GM12878 (cell line): ENCODE measurements around the gene THAP5. TPM values are rescaled to one million over a fixed set of nuclear protein-coding genes. Genes with fewer than 3 reads are reported as not detected.

ENCODE experiments used
- ATAC-seq: fragments of 200-7000 bp; cut with Tn5 transposase; 3 replicates; pipeline ENCODE4 v1.9.1; 2020; ENCODE audit warnings: mild to moderate bottlenecking, moderate library complexity
- BruUV-seq: library from RNA; stranded (reverse); fragments of 400-500 nt; replicated peaks from 2 replicates; lab custom pipeline; 2021; lab: Mats Ljungman, UMichigan
- CTCF ChIA-PET: fragments of 300-600 bp; sonication (Branson Sonifier 250); formaldehyde crosslinking; extraction: SDS; loops from one replicate; lab custom pipeline; 2021; ENCODE audit warnings: inconsistent platforms; lab: Yijun Ruan, JAX
- POLR2A ChIA-PET: fragments of 350-600 bp; formaldehyde crosslinking; extraction: SDS; loops from one replicate; lab custom pipeline; 2021; ENCODE audit warnings: inconsistent platforms; lab: Charles Lee
- RAD21 ChIA-PET: fragments of 300-600 bp; sonication (Branson Sonifier 250); formaldehyde crosslinking; loops from one replicate; lab custom pipeline; 2023; ENCODE audit warnings: antibody characterized with exemption; ENCODE audit not compliant: unreplicated experiment; lab: Charles Lee
- SMC1A ChIA-PET: fragments of 300-600 bp; sonication (Branson Sonifier 250); formaldehyde crosslinking; loops from one replicate; lab custom pipeline; 2023; ENCODE audit not compliant: unreplicated experiment, uncharacterized antibody; lab: Charles Lee
- DNase-seq: peaks from one replicate; pipeline ENCODE4 v3.0.0-alpha.2; 2011; ENCODE audit warnings: low read depth, low spot score
- FAIRE-seq: peaks from 3 replicates; lab custom pipeline; 2011; peaks lifted over from hg19 to GRCh38; lab: Jason Lieb, UNC
- H2AFZ ChIP-seq: 2 replicates; pipeline ENCODE4 v1.6.0; 2011; ENCODE audit warnings: low read depth, low read length, control low read depth; ENCODE audit not compliant: control insufficient read depth
- H3K27ac ChIP-seq: 2 replicates; pipeline ENCODE4 v1.5.1; 2011; ENCODE audit warnings: control low read depth; ENCODE audit not compliant: control insufficient read depth, insufficient read depth
- H3K27me3 ChIP-seq, 2 experiments: replicated peaks in 1 of 2; 2 replicates each; pipeline versions ENCODE4 v1.6.0 to v1.6.1; 2011; ENCODE audit warnings: low read length in 1 of 2; ENCODE audit not compliant: control insufficient read depth in 2 of 2, insufficient read depth in 2 of 2
- H3K36me3 ChIP-seq, 2 experiments: 2 replicates each; pipeline ENCODE4 v1.5.1; 2011; ENCODE audit warnings: low read length in 1 of 2; ENCODE audit not compliant: control insufficient read depth in 2 of 2, insufficient read depth in 2 of 2
- H3K4me1 ChIP-seq: 2 replicates; pipeline ENCODE4 v1.6.1; 2011; ENCODE audit warnings: mild to moderate bottlenecking, low read length, moderate library complexity, mixed read lengths; ENCODE audit not compliant: control insufficient read depth, insufficient read depth
- H3K4me2 ChIP-seq: 2 replicates; pipeline ENCODE4 v1.6.0; 2011; ENCODE audit warnings: control low read depth; ENCODE audit not compliant: control insufficient read depth, insufficient read depth
- H3K4me3 ChIP-seq: fragments of 200-600 bp; sonication (generic); 2 replicates; pipeline ENCODE4 v1.5.1; 2016
- H3K79me2 ChIP-seq: 2 replicates; pipeline ENCODE4 v1.6.0; 2011; ENCODE audit warnings: low read length; ENCODE audit not compliant: control insufficient read depth, insufficient read depth
- H3K9ac ChIP-seq: 2 replicates; pipeline ENCODE4 v1.8.0; 2011; ENCODE audit warnings: low read length, control low read depth, mixed read lengths; ENCODE audit not compliant: control insufficient read depth, insufficient read depth
- H3K9me3 ChIP-seq: replicated peaks from 3 replicates; pipeline ENCODE4 v1.5.1; 2011; ENCODE audit warnings: mild to moderate bottlenecking, low read length; ENCODE audit not compliant: control insufficient read depth, insufficient read depth
- H4K20me1 ChIP-seq: 2 replicates; pipeline ENCODE4 v1.6.0; 2011; ENCODE audit not compliant: control insufficient read depth, insufficient read depth
- KAT2A ChIP-seq: conservative IDR thresholded peaks from 2 replicates; pipeline ENCODE4 v1.6.1; 2011; ENCODE audit warnings: low read depth, low read length; ENCODE audit not compliant: control insufficient read depth
- KDM1A ChIP-seq: fragments of 200-600 bp; sonication (generic); IDR thresholded peaks from 2 replicates; pipeline ENCODE4 v1.6.1; 2016; ENCODE audit warnings: borderline replicate concordance
- NFXL1 ChIP-seq: fragments of 450-650 bp; IDR thresholded peaks from 2 replicates; pipeline ENCODE4 v1.6.1; 2017; ENCODE audit warnings: antibody characterized with exemption, mild to moderate bottlenecking, borderline replicate concordance
- RAD21 ChIP-seq: IDR thresholded peaks from 2 replicates; pipeline ENCODE4 v1.6.1; 2011; ENCODE audit warnings: mild to moderate bottlenecking, low read depth, low read length, moderate library complexity; ENCODE audit not compliant: insufficient read depth
- ZBED1 ChIP-seq: IDR thresholded peaks from 2 replicates; pipeline ENCODE4 v1.6.1; 2016; ENCODE audit warnings: borderline replicate concordance
- WGBS: methylation state at CpG from one replicate; pipeline ENCODE4 v1.1.6; 2016; ENCODE audit warnings: low lambda C conversion rate; ENCODE audit not compliant: insufficient replicate concordance, insufficient coverage; ENCODE audit errors: missing lambda C conversion rate; 5-methylcytosine and 5-hydroxymethylcytosine counted together
- in situ Hi-C: fragments of 300-500 bp; cut with MboI; formaldehyde crosslinking; loops from 9 replicates; pipeline ENCODE4 v1.14.3; 2018; ENCODE audit warnings: mixed read lengths
- intact Hi-C: fragments of 100-400 bp; cut with micrococcal nuclease; formaldehyde crosslinking; loops from one replicate; pipeline ENCODE4 v1.14.2; 2022; ENCODE audit not compliant: unreplicated experiment
- polyA plus RNA-seq, 11 experiments: library from polyadenylated mRNA; depleted of rRNA in 4 of 11; unstranded in 6 of 11; stranded (reverse) in 5 of 11; fragments of >200 nt; fragmentation: Nextera tagmentation in 4 of 11; fragmentation: Illumina TruSeq in 1 of 11; extraction: Ambion mirVana in 4 of 11; extraction: Trizol in 1 of 11; gene quantifications; 1 replicate in 1 of 11; 2 replicates in 10 of 11; pipeline versions ENCODE4 v1.2.1 to v1.2.3, GENCODE V29; 2011 to 2016; ENCODE audit warnings: inconsistent platforms in 2 of 11, missing spikeins in 2 of 11, low read depth in 1 of 11
- total RNA-seq, 4 experiments: library from RNA; depleted of rRNA in 3 of 4; stranded (reverse); fragments of >200 nt in 3 of 4; fragmentation: Illumina TruSeq in 1 of 4; extraction: Trizol in 1 of 4; gene quantifications; 2 replicates each; pipeline versions ENCODE4 v1.2.1 to v1.2.3, GENCODE V29; 2013 to 2021
- TF ChIP-seq, protein P1 (sequence below), 3 experiments: IDR thresholded peaks in 2 of 3; conservative IDR thresholded peaks in 1 of 3; 2 replicates each; pipeline ENCODE4 v1.5.1; 2011; ENCODE audit warnings: low read depth in 3 of 3, low read length in 3 of 3, mild to moderate bottlenecking in 3 of 3, control low read depth in 2 of 3, moderate library complexity in 2 of 3, inconsistent platforms in 1 of 3, mixed read lengths in 1 of 3; ENCODE audit not compliant: control insufficient read depth in 2 of 3, insufficient read depth in 1 of 3; ENCODE audit errors: extremely low read depth in 1 of 3
- TF ChIP-seq, protein P2 (sequence below): fragments of 450-650 bp; IDR thresholded peaks from 2 replicates; pipeline ENCODE4 v1.6.1; 2016; ENCODE audit warnings: mild to moderate bottlenecking
- TF ChIP-seq, protein P3 (sequence below): fragments of 450-650 bp; IDR thresholded peaks from 2 replicates; pipeline ENCODE4 v1.6.1; 2017; ENCODE audit warnings: mild to moderate bottlenecking, low read depth, inconsistent platforms; ENCODE audit not compliant: poor library complexity, severe bottlenecking

Gene THAP5
- total and polyA plus RNA-seq, 10 of the 15 experiments (the other 5 are each of a cell fraction or from before 2014, with no cell fraction given): 13.0 to 47.7 (median 24.2) TPM

DNA sequence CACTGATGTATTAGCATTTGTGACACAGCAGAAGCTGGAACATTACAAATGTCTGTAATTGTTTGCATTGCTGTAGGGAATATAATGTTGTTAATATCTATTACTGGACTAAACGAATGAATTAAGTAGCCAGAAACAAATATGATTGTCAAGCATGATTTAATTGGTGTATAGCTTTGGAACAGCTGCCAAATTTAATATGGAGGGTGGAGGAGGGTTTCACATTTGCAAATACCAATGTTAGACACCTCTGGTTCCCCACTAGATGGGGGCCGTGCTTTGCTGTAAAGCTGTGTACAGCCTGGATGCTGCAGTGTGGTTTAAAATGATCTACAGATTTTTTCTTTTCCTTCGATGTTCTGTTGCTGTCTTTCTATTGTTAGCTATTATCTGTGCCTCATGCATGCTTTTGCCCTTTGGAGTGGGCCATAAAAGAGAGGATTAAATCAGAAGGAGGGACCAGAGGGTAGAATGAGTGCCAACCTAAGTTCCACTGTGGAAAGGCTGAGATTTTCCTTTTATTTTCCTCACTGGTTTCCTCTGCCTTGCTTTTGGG lies 23.2 kb upstream of the THAP5 start:
- RAD21 ChIA-PET: interaction anchor here (1.3 kb wide), 1 partner anchor 56 kb away, joined by 3 read pairs; no protein-coding TSS in a partner anchor
- no TSS peak for BruUV-seq

More for the DNA sequence above, 23.2 kb upstream of the THAP5 start:
- ATAC-seq (peak; percentile 78), DNase-seq (no peak), FAIRE-seq (no peak)
- no peaks in the 10 kb centered on the region for H4K20me1 ChIP-seq
- intact Hi-C loops: no loop called here
- H3K4me1 ChIP-seq: no peaks in the 10 kb centered on the region
- ChIA-PET POLR2A (no interaction called here), CTCF (interaction anchor here (1.0 to 1.9 kb wide), 2 partner anchors 16 to 26 kb away, joined by 3 to 5 read pairs; no protein-coding TSS in a partner anchor), SMC1A (interaction anchor here (0.9 to 1.1 kb wide), 3 partner anchors 9 to 62 kb away, joined by 4 to 5 read pairs (median 4); no protein-coding TSS in a partner anchor)
- 27% methylated on average over 3 of the region's 3 CpGs for WGBS
- H3K4me2 ChIP-seq: no peak overlapping the region
- no peak overlapping the region for H3K4me3 ChIP-seq
- no peaks in the 10 kb centered on the region; a peak in 1 of 4 replicates for H3K27me3 ChIP-seq
- no peaks in the 10 kb centered on the region for H3K79me2 ChIP-seq
- H3K27ac ChIP-seq: no peak overlapping the region
- no peaks in the 10 kb centered on the region for H3K9me3 ChIP-seq
- TF ChIP-seq KDM1A: no peak
- TF ChIP-seq, protein P1, sequence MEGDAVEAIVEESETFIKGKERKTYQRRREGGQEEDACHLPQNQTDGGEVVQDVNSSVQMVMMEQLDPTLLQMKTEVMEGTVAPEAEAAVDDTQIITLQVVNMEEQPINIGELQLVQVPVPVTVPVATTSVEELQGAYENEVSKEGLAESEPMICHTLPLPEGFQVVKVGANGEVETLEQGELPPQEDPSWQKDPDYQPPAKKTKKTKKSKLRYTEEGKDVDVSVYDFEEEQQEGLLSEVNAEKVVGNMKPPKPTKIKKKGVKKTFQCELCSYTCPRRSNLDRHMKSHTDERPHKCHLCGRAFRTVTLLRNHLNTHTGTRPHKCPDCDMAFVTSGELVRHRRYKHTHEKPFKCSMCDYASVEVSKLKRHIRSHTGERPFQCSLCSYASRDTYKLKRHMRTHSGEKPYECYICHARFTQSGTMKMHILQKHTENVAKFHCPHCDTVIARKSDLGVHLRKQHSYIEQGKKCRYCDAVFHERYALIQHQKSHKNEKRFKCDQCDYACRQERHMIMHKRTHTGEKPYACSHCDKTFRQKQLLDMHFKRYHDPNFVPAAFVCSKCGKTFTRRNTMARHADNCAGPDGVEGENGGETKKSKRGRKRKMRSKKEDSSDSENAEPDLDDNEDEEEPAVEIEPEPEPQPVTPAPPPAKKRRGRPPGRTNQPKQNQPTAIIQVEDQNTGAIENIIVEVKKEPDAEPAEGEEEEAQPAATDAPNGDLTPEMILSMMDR (IDR thresholded peaks at IDR 0.05 in 2 of 3, conservative IDR thresholded peaks at IDR 0.05 in 1 of 3; ENCODE audit: control insufficient read depth in 2 of 3, extremely low read depth in 1 of 3, insufficient read depth in 1 of 3, low read depth in 3 of 3, low read length in 3 of 3): peak; percentile 13 to 37 (median 18); a peak in 3 of 6 replicates
- TF ChIP-seq ZBED1: no peak
- TF ChIP-seq KAT2A: no peak
- no peak for TF ChIP-seq NFXL1
- peak; percentile 40; the same call in 1 of the 2 replicates for TF ChIP-seq RAD21
- TF ChIP-seq, protein P2, sequence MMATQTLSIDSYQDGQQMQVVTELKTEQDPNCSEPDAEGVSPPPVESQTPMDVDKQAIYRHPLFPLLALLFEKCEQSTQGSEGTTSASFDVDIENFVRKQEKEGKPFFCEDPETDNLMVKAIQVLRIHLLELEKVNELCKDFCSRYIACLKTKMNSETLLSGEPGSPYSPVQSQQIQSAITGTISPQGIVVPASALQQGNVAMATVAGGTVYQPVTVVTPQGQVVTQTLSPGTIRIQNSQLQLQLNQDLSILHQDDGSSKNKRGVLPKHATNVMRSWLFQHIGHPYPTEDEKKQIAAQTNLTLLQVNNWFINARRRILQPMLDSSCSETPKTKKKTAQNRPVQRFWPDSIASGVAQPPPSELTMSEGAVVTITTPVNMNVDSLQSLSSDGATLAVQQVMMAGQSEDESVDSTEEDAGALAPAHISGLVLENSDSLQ: no peak
- TF ChIP-seq, protein P3, sequence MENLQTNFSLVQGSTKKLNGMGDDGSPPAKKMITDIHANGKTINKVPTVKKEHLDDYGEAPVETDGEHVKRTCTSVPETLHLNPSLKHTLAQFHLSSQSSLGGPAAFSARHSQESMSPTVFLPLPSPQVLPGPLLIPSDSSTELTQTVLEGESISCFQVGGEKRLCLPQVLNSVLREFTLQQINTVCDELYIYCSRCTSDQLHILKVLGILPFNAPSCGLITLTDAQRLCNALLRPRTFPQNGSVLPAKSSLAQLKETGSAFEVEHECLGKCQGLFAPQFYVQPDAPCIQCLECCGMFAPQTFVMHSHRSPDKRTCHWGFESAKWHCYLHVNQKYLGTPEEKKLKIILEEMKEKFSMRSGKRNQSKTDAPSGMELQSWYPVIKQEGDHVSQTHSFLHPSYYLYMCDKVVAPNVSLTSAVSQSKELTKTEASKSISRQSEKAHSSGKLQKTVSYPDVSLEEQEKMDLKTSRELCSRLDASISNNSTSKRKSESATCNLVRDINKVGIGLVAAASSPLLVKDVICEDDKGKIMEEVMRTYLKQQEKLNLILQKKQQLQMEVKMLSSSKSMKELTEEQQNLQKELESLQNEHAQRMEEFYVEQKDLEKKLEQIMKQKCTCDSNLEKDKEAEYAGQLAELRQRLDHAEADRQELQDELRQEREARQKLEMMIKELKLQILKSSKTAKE: no peak
- in situ Hi-C loops: no loop called here
- H2AFZ ChIP-seq: no peak overlapping the region
- H3K36me3 ChIP-seq: no peaks in the 10 kb centered on the region
- no peak overlapping the region for H3K9ac ChIP-seq
